Measurements from ENCODE around the gene DISP1. TPM values are rescaled to one million over a fixed set of nuclear protein-coding genes. Genes with fewer than 3 reads are reported as not detected.

Gene DISP1
- total and polyA plus RNA-seq, 2 donors from 2014 or later, result 7.0 to 17.5 TPM

GRCh38 chr1:222769181-222769580 lies 45.7 kb upstream of the DISP1 start:
- Histone ChIP-seq H3K36me3 (ENCODE audit: control insufficient read depth in 2 of 3, insufficient read depth in 3 of 3, low read length in 3 of 3) (no peaks in the 10 kb centered on the region), H3K4me3 (ENCODE audit: low read length in 3 of 3) (no peak overlapping the region), H3K4me1 (ENCODE audit: control insufficient read depth in 2 of 3, insufficient read depth in 2 of 3, low read depth in 1 of 3, low read length in 3 of 3) (no peaks in the 10 kb centered on the region), H3K9me3 (ENCODE audit: control insufficient read depth in 2 of 3, insufficient read depth in 1 of 3, low read length in 3 of 3) (peaks cover 0 to 14% (median 0%) of the 10 kb centered on the region in 3 donors), H3K27ac (ENCODE audit: low read depth in 2 of 2, low read length in 2 of 2) (no peak overlapping the region), H3K9ac (ENCODE audit: low read length in 3 of 3) (no peak overlapping the region), H3K27me3 (ENCODE audit: control insufficient read depth, insufficient read depth, low read length) (no peaks in the 10 kb centered on the region)
- no peak for TF ChIP-seq CTCF (IDR thresholded peaks at IDR 0.05; ENCODE audit: borderline replicate concordance, extremely low read depth, insufficient read depth)
- DNase-seq (no peak), FAIRE-seq (no peak)
- intact Hi-C loops (cut with DNase I), result no loop called here

GRCh38 chr1:222769971-222770620 lies 44.7 kb upstream of the DISP1 start:
- TF ChIP-seq CTCF (IDR thresholded peaks at IDR 0.05; ENCODE audit: borderline replicate concordance, extremely low read depth, insufficient read depth), result no peak
- Histone ChIP-seq H3K9ac (ENCODE audit: low read length in 3 of 3) (no peak overlapping the region), H3K4me3 (ENCODE audit: low read length in 3 of 3) (no peak overlapping the region), H3K4me1 (ENCODE audit: control insufficient read depth in 2 of 3, insufficient read depth in 2 of 3, low read depth in 1 of 3, low read length in 3 of 3) (no peaks in the 10 kb centered on the region), H3K27me3 (ENCODE audit: control insufficient read depth, insufficient read depth, low read length) (no peaks in the 10 kb centered on the region), H3K27ac (ENCODE audit: low read depth in 2 of 2, low read length in 2 of 2) (no peak overlapping the region), H3K9me3 (ENCODE audit: control insufficient read depth in 2 of 3, insufficient read depth in 1 of 3, low read length in 3 of 3) (peaks cover 0 to 14% (median 0%) of the 10 kb centered on the region in 3 donors), H3K36me3 (ENCODE audit: control insufficient read depth in 2 of 3, insufficient read depth in 3 of 3, low read length in 3 of 3) (no peaks in the 10 kb centered on the region)
- DNase-seq (no peak), FAIRE-seq (no peak)
- intact Hi-C loops (cut with DNase I), result no loop called here

- intact Hi-C loops (cut with DNase I), result no loop called here
- FAIRE-seq (no peak), DNase-seq (no peak)
- Histone ChIP-seq H3K27ac (ENCODE audit: low read depth in 2 of 2, low read length in 2 of 2) (no peak overlapping the region), H3K9ac (ENCODE audit: low read length in 3 of 3) (no peak overlapping the region), H3K27me3 (ENCODE audit: control insufficient read depth, insufficient read depth, low read length) (no peaks in the 10 kb centered on the region), H3K4me1 (ENCODE audit: control insufficient read depth in 2 of 3, insufficient read depth in 2 of 3, low read depth in 1 of 3, low read length in 3 of 3) (no peaks in the 10 kb centered on the region), H3K9me3 (ENCODE audit: control insufficient read depth in 2 of 3, insufficient read depth in 1 of 3, low read length in 3 of 3) (peaks cover 0 to 14% (median 0%) of the 10 kb centered on the region in 3 donors), H3K36me3 (ENCODE audit: control insufficient read depth in 2 of 3, insufficient read depth in 3 of 3, low read length in 3 of 3) (no peaks in the 10 kb centered on the region), H3K4me3 (ENCODE audit: low read length in 3 of 3) (no peak overlapping the region)
- TF ChIP-seq CTCF (IDR thresholded peaks at IDR 0.05; ENCODE audit: borderline replicate concordance, extremely low read depth, insufficient read depth), result no peak
These were observed 41.9 kb upstream of the DISP1 start for GRCh38 chr1:222772996-222773379.

GRCh38 chr1:222777463-222777862 lies 37.4 kb upstream of the DISP1 start:
- H3K4me1 ChIP-seq (ENCODE audit: control insufficient read depth in 2 of 3, insufficient read depth in 2 of 3, low read depth in 1 of 3, low read length in 3 of 3), result no peaks in the 10 kb centered on the region
- DNase-seq (no peak), FAIRE-seq (no peak)
- no peak overlapping the region for H3K4me3 ChIP-seq (ENCODE audit: low read length in 3 of 3)
- no peak for TF ChIP-seq CTCF (IDR thresholded peaks at IDR 0.05; ENCODE audit: borderline replicate concordance, extremely low read depth, insufficient read depth)
- intact Hi-C loops (cut with DNase I), result no loop called here
- no peaks in the 10 kb centered on the region for H3K36me3 ChIP-seq (ENCODE audit: control insufficient read depth in 2 of 3, insufficient read depth in 3 of 3, low read length in 3 of 3)
- no peak overlapping the region for H3K27ac ChIP-seq (ENCODE audit: low read depth in 2 of 2, low read length in 2 of 2)
- no peak overlapping the region for H3K9ac ChIP-seq (ENCODE audit: low read length in 3 of 3)
- H3K9me3 ChIP-seq (ENCODE audit: control insufficient read depth in 2 of 3, insufficient read depth in 1 of 3, low read length in 3 of 3), result no peaks in the 10 kb centered on the region
- no peaks in the 10 kb centered on the region for H3K27me3 ChIP-seq (ENCODE audit: control insufficient read depth, insufficient read depth, low read length)
